SH-SY5Y (cell line): Measurements from ENCODE around the gene SDF2L1.

ENCODE experiments used
- GATA2 ChIP-seq: IDR thresholded peaks from 2 replicates; pipeline ENCODE4 v1.6.1; 2011; ENCODE audit warnings: mild to moderate bottlenecking, low read depth, low read length
- GATA3 ChIP-seq: IDR thresholded peaks from 2 replicates; pipeline ENCODE4 v1.6.1; 2011; ENCODE audit warnings: low read depth, mild to moderate bottlenecking, low read length, moderate library complexity

DNA sequence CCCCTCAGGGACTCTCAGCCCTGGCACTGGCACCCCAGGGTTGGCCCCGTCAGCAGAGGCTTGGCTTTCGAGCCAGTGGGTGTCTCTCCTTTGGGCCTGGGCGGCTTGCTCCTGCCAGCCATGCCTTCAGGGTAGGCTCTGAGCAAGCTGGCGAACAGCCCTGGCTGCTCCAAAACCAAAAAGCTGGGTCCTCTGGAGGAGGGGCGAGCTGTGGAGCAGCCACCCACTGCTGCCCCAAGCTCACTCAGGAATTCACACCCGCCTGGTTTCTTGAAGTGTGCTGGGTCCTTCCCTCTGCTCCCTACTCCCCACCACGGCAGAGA lies 18.5 kb upstream of the SDF2L1 start:
- TF ChIP-seq GATA2 (no peak), GATA3 (no peak)
